Iris pigment epithelial cell (primary cell): ENCODE data around the gene HSBP1L1.

ENCODE experiments used
- DNase-seq: peaks from one replicate; pipeline ENCODE4 v3.0.0-alpha.2; 2011; ENCODE audit warnings: low read depth

HSBP1L1 gene

DNA sequence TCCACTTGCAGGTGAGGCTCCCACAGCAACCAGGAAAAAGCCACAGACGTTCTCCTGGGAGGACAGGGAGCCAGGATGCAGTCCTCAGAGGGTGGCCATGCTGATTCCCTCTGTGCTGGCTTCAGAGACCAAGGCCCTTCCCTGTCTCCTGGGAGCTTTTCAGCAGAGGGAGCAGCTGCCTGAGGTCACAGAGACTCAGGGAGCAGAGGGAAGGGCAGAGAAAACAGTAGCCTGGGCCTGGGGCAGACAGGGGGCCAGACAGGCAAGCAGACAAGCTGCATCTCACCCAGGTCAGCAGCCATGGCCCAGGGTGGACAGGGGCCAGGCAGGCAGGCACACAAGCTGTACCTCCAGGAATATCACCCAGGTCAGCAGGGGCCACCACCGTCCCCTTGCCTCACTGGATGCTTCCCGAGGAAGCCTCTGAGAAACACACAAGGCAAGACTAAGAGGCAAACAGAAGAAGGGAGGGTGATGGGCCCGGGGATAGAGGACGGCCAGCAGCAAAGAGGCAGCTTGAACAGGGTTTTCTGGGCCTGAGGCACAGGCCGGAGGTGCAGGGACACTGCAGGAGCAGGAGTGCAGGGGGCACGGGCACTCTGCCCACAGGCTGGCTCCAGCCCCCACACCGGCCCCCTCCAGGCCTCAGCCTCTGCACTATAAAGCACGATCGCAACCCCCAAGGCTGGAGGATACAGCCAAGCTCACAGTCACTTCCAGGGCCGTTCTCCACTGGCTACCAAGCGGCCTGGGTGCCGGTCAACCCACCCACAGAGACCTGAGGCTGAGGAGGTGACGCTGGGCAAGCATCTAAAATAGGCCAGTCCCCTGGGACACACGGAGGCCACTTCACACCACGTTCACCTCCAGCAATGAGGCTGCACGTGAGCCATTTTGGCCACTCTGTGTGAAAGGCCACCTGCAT, 19.1 kb upstream of the HSBP1L1 start:
- DNase-seq = no peak

DNA sequence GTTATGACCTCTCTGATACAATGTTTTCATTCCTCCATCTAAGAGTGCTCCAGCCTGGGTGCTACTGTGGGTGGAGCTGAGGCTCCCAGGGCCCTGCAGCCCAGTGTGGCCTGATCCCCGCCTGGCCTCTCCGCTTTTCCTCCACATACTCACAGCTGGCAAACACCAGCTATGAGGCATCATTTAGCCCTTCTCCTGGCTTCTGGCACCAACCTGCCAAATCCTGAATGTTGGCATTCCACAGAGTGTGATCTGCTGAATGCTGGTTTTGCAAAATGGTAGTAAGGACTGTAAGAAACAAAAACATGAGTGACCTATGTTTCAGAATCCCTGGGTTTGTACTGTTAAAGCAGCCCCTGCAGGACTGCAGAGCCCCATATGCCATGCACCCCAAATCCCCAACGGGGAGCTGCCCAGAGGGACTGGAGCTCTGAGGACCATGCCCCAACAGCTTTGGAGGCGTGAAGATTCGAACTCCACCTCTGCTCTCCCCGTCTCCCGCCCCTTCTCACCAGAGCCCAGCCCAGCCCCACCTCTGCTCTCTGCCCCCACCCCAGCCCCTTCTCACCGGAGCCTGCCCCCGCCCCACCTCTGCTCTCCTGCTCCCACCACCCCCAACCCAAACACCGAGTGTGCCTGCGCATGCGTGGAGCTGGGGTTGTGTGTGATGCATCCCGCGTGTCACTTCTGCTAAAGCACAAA, 17.2 kb upstream of the HSBP1L1 start:
- DNase-seq = no peak

DNA sequence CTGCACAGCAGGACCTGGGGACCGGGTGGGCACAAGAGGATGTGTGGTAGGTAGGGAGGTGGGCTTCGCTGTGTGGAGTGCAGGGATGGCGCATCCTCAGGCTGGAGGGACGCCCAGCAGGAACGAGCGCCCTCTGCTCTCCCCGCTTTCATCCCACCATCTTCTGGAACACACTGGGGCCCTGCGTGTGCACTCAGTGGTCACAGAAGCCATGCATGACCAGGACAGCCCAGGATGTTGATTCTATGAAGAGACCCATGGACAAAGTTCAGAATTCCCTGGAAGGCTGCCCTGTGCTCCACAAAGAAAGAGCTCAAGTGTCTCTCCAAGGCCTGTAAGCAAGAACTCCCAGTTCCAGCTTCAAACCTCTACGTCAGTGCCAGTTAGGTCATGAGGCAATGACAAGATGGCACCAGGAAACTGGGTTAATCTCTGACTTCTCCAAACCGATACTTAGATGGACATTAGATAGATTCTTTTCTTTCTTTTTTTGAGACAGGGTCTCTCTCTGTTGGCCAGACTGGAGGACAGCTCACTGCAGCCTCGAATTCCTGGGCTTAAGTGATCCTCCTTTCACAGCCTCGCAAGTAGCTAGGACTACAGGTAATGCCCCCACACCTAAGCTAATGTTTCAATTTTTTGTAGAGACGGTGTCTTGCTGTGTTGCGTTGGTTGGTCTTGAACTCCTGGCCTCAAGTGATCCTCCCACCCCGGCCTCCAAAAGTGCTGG, 16.4 kb upstream of the HSBP1L1 start:
- DNase-seq = no peak

DNA sequence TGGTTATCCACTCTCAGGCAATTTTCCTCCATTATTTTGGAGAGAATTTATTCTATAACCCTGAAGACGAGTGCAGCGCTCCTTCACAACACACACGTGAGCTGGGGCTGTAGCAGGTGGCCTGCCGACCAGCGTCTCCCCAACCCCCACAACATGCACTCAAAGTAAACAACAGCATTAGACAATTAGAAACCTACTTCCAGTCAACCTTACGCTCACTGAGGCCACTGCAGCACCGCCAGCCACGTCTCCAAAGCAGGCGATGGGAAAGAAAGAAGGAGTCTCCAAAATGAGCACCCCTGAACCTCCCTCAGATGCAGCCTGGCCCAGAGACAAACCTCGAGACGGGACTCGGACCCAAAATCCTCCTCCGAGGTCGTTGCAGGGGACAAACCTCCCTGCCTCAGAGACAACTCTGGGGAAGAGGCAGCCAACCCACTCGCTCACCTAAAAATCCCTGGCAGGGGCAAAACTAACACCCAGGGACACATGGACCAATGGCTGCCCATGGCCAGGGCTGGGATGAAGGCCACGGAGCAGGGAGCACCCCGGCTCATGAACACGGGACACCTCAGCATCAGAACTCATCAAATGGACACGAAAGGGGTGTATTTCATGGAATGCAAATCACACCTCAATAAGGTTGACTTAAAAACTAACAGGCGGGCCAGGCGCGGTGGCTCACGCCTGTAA, 15.6 kb upstream of the HSBP1L1 start:
- no peak for DNase-seq

DNA sequence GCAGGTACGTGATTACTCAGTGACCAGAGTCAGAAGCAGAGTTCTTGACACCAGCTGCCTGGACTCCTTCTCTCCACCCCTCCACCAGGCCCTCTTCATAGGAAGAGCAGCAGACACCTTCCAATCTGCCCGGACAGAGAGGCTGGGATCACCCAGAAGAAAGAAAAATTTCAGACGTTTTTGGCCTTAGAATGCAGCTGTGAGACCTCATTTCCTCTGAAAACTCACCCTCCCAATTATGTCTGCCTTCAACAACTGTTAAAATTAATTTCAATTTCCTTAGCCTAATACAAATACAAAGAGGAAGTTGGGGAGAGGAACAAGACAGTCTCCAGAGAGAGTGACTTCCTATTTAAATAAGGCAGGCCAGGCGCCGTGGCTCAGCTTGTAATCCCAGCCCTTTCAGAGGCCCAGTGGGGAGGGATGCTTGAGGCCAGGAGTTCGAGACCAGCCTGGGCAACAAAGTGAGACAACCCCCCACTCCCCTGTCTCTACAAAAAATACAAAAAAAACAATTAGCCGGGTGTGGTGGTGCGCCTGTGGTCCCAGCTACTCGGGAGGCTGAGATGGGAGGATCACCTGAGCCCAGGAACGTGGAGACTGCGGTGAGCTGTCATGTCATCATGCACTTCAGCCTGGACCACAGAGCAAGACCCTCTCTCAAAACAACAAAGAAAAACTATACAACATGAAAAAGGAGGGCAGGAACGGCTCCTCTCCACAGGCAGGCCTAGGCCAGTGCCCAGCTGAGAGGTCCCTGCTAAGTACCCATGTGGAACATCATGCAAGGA, 14.6 kb upstream of the HSBP1L1 start:
- no peak for DNase-seq

DNA sequence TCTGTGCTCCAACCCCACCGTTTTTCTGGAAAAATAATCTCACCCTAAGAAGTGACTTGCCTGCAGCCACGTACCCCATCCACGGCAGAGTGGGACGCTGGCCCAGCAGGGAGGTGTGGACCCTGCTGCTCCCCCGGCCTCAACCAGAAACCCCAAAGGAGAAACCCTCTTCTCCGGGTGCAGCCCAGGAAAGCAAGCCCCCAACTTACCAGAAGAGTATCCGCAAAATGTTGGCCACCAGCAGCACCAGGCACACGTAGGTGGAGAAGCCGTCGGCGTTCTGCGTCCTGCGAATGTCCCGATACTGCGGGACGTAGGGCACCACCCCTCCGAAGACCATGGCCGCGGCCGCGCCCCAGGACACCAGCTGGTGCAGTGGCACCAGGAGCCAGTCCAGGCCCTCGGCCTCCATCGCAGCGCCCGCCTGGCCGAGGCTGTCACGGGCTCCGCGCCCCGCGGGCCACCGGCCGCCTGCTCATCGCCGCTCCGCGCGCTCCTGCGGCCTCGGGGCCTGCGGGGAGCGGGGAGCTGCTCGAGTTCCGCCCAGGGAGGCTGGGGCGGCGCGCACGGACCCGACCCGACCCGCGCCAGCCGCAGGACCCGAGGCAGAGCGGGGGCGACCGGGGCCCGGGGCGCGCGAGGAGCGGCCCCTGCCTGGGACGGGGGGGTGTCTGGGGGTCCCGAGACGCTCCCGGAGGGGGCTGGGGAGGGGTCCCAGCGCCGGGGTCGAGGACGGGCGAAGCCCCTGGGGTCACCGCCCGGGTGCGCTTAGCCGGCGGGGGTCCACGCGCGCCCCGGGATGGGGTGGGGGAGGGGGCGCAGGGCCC, 13.7 kb upstream of the HSBP1L1 start:
- peak; percentile 28 for DNase-seq

DNA sequence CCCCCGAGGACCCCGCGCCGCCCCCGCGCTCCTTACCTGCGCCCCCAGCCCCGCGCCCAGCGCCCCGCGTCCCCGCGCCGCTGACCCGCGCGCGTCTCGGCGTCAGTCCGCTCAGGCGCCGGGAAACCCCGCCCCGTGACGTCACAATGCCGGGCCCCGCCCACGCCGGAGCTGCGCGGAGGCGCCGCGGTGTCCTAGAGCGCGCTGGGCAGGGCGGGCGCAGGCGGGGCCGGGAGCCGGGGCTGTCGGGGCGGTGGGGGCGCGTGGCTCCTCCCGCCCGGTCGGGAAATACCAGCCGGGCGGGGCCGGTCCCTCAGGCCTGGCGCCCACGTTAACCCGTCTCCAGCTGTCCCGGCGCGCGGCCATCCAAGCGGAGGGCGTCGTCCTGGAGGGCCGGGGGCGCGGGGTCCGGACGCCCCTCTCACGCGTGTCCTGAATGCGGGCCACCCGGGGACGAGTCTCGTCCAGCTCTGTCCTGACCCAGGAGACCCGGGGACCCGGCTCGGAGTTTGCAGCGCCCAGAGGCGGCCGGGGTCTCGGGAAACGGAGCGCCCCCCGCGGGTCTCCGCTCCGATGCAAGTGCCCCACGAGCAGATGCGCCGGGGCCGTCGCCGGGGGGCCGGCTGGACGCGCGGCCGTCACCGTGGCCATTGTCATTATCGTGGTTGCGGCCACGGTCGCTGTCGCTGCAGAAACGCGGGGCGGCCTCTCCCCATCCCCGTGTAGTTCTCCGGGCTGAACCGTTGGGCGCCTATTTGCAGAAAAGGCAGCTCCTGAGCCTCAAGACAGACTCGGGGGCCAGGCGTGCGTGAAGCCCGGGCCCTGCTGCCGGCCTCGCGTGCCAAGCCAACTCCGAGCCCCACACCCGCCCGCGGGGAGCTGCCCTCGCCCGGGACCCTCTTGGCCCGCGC, 12.6 kb upstream of the HSBP1L1 start, which contains the start of gene SLC66A2:
Gene SLC66A2 (minus strand): TSS at position 109 of the 911 bp plus-strand sequence. CDS start 727 bp downstream, outside the sequence.
- DNase-seq = peak; percentile 84

DNA sequence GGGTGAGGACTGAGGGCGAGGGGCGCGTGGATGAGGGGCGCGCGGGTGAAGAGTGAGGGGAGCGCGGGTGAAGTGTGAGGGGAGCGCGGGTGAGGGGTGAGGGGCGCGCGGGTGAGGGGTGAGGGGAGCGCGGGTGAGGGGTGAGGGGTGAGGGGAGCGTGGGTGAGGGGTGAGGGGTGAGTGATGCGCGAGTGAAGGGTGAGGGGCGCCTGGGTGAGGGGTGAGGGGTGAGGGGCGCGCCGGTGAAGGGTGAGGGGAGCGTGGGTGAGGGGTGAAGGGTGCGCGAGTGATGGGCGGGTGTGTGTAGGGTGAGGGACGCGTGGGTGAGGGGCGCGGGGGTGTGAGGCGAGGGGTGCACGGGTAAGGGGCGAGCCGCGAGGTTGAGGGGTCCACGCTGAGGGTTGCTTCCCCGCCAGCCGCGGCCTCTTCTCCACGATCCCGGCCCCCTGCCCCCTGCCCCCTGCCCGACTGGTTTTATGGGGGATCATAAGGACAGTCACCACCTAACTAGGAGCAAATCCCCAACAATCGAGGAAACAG, 11.9 kb upstream of the HSBP1L1 start:
- DNase-seq = no peak

DNA sequence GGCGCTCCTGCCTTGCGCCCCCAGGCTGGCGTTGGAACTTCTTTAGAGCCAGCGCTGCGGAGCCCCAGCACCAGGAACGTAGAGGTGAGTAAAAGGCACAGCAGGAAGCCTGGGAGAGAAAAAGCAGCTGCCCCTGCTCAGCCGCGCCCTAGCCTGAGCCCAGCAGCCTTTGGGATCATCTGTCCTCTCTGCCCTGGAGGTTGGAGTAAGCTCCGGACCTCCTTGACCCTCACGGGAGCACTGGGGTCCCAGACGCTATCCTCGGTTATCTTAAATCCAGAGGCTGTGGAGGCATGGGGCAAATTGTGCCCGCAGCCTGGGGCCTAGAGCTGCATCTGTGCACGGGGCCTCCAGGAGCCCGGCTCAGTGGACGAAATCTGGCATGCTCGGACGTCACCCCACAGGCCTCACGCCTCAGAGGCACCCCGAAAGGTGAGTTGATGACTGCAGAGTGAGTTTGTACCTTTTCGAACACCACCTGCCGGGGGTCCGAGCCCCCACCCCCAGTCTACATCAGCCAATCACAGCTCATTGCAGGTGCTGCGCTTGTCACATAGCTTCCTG, 11.4 kb upstream of the HSBP1L1 start:
- DNase-seq = no peak

DNA sequence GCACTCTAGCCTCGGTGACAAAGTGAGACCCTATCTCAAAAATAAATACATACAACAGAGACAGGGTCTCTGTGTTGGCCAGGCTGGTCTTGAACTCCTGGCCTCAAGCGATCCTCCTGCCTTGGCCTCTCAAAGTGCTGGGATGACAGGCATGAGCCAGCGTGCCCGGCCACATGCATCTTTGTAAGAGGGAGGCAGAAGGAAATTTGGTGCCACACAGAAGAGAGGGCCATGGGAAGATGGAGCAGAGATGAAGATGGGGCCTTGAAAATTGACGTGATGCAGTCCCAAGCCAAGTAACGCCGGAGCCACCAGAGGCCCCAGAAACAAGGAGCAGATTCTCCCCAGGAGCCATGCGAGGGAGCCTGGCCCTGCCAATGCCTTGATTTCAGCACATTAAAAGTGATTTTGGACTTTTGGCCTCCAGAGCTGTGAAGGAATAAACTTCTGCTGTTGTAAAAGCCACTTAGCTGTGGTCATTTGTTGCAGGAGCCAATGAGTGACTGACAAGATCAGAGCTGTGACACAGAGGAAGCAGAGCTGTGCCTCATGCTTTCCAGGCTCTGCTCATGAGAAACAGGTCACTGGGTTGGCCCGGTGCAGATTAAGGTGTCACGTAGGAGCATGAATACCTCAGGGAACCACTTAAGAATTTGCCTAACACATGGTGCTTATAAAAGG, 10.3 kb upstream of the HSBP1L1 start:
- DNase-seq = no peak

DNA sequence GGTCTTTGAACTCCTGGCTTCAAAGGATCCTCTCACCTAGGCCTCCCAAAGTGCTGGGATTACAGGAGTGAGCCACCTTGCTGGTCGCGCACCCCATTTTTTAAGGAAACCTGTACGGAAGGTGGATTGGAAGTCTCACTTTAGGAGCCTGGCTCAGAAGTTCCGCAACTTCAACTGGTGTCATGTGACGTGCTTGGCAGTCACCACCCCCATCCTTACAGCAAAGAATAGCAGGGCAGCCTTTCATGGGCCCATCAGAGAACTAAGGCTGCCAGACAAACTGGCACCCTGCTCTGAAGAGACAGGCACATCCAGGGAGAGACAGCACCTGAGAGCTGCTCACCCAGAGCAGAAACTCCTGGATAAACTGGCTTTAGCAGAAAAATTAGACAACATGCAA, 9.7 kb upstream of the HSBP1L1 start:
- DNase-seq = no peak

DNA sequence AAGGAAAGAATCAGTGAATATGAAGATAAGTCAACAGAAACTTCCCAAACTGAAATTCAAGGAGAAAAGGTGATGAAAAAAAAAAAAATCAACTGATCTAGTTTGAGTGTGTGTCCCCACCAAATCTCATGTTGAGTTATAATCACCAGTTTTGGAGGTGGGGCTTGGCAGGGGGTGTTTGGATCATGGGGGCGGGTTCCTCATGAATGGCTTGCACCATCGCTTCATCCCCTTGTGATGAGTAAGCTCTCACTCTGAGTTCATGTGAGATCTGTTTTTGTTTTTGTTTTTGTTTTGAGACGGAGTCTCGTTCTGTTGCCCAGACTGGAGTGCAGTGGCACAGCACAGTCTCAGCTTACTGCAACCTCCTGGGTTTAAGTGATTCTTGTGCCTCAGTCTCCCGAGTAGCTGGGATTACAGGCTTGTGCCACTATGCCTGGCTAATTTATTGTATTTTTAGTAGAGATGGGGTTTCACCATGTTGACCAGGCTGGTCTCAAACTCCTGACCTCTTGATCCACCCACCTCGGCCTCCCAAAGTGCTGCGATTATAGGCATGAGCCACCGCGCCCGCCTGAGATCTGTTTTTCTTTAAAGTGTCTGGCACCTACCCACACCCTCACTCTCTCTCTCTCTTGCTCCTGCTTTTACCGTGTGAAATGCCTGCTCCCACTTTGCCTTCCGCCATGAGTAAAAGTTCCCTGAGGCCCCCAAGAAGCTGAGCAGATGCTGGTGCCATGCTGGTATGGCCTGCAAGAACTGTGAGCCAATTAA, 9.0 kb upstream of the HSBP1L1 start:
- DNase-seq = no peak

DNA sequence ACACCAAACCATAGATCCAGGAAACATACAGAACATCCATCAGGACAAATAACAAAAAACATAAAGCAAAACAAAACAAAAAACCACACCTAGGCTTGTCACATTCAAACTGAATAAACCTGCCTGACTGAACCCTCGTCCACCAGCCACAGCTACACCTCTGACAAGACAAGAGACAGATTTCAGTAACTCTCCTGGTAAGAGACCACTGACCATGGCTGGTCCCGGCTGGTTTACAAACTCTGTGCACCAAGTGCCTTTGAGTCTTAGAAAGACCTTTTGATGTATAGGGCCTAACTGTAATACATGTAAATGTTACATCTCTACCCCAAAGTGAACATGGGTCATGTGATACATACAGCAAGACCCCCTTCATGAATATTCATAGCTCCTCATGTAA, 8.2 kb upstream of the HSBP1L1 start:
- DNase-seq = no peak

DNA sequence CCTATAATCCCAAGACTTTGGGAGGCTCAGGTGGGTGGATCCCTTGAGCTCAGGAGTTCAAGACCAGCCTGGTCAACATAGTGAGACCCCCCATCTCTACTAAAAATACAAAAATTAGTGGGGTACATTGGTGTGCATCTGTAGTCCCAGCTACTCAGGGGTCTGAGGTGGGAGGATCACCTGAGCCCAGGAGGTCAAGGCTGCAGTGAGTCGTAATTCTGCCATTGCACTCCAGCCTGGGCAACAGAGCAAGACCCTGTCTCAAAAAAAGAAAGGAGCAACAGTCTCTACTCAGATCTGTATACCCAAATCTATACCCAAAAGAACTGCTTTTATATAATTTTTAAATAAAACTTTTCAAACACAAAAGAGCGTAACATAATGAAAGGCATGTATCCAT, 5.5 kb upstream of the HSBP1L1 start:
- no peak for DNase-seq

DNA sequence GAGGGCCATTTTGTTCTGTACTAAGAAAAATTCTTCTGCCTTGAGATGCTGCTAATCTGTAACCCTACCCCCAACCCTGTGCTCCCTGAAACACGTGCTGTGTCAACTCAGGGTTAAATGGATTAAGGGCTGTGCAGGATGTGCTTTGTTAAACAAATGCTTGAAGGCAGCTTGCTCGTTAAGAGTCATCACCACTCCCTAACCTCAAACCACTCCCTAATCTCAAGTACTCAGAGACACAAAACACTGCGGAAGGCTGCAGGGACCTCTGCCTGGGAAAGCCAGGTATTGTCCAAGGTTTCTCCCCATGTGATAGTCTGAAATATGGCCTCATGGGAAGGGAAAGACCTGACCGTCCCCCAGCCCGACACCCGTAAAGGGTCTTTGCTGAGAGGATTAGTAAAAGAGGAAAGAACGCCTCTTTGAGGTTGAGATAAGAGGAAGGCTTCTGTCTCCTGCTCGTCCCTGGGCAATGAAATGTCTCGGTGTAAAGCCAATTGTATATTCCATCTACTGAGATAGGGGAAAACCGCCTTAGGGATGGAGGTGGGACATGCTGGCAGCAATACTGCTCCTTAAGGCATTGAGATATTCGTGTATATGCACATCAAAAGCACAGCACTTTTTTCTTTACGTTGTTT, 4.2 kb upstream of the HSBP1L1 start:
- DNase-seq = peak; percentile 72

DNA sequence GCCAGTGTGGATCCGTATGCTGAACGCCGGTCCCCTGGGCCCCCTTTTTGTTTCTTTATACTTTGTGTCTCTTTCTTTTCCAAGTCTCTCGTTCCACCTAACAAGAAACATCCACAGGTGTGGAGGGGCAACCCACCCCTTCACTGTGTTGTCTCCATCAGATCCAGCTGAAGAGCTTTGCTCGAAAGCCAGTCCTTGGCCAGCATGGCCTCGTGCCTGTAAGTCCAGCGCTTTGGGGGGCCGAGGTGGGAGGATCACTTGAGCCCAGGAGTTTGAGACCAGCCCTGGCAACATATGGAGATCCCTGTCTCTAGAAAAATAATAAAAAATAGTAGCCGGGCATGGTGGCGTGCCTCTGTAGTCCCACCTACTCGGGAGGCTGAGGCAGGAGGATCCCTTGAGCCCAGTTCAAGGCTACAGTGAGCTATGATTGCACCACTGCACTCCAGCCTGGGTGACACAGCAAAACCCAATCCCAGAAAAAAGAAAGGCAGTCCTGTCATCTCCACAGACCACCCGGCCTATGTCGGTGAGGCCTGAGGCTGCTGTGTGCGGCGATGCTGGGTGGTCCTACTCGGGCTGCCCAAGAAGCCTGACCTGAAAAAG, 3.4 kb upstream of the HSBP1L1 start:
- DNase-seq = no peak
